Measurements from ENCODE around the gene MOB4.
A peak's percentile ranks its signal among the peaks of the same experiment; 100 is the strongest.
"Not testable (repeated sequence)": the region's sequence is repeated elsewhere in the genome, so short reads cannot be mapped to it uniquely, and the experiment has no call there.

The MOB4 gene

GRCh38 chr2:197515739-197516392 is at the start of gene MOB4:
MOB4 (plus strand) TSS chr2:197516066; CDS start chr2:197516087, 21 bp downstream.
- peak; percentile 94 for DNase-seq (ENCODE audit: low spot score)

- DNase-seq (ENCODE audit: low spot score): no peak
Observed at GRCh38 chr2:197472166-197472565, 43.7 kb upstream of the MOB4 start.

DNA sequence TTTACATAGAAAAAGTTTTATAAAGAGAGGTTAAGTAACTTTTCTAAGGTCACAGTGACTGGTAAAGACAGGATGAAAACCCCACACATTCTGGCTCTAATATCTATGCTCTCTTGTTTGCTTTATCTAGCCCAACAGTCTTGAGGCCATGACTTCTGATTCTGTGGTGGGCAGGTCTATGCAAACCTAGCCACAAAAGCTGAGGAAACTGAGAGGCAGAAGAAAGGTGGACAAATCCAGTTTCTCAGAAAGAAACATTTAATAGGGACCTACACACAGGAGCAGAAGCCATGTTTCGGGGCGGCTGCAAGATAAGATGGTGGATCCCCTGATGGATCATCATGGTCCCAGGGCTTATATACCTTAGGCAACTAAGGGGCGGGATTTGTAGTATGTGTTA is 38.1 kb upstream of the MOB4 start:
- DNase-seq (ENCODE audit: low spot score): peak; percentile 61

DNA sequence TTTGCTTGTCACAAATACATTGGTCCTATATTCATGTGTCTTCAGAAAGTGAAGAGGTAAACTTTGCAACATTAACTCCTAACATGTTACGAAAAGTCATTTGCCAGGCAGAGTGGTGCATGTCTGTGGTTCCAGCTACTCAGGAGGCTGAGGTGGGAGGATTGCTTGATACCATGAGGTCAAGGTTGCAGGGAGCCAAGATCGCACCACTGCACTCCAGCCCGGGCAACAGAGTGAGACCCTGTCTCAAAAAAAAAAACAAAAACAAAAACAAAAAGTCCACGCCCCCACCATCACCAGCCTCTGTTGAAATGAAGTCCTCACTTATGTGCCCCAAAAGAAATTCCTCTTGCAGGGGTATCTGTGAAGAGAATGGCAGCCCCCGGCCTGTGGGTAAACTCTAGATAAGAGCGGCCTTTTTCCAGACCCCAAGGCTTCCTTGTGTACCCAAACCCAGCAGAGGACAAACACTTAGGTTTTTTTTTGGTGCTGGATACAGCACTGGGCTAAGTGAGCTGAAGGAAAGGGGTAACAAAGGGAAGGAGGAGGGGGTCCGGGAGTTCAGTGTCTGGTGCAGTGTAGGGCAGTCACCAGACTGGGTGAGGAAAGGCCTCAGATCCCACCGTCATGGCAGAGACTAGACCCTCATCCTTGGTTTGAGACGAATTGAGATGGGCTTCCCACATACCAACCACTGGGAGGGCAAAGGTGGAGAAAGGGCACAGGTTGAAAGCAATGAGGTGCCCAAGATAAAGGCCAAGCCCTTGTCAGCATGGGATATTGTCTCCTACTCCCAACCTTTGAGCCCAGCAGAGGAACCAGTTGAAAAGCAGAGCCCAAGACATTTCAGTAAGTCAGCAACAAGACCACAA is 35.5 kb upstream of the MOB4 start:
- no peak for DNase-seq (ENCODE audit: low spot score)

GRCh38 chr2:197484248-197484647 is 31.6 kb upstream of the MOB4 start:
- DNase-seq (ENCODE audit: low spot score): not testable (repeated sequence)

GRCh38 chr2:197486175-197486574 is 29.7 kb upstream of the MOB4 start:
- DNase-seq (ENCODE audit: low spot score): no peak

DNA sequence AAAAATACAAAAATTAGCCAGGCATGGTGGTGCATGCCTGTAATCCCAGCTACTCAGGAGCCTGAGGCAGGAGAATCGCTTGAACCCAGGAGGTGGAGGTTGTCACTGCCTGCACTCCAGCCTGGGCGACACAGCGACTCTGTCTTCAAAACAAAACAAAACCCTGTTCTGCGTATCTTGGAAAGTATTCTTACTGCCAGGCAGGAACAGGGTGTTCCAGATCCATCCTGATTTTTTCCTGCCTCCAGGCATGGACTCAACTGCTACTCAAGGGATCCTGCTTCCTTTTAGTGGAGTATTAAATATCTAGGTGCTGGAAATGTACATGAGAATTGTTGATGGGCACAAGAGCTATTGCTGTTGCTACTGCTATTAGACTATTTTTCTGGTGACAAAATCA is 28.5 kb upstream of the MOB4 start:
- DNase-seq (ENCODE audit: low spot score): no peak

GRCh38 chr2:197495433-197496134 is 20.3 kb upstream of the MOB4 start:
- no peak for DNase-seq (ENCODE audit: low spot score)

GRCh38 chr2:197496695-197497094 is 19.2 kb upstream of the MOB4 start:
- peak; percentile 32 for DNase-seq (ENCODE audit: low spot score)

DNA sequence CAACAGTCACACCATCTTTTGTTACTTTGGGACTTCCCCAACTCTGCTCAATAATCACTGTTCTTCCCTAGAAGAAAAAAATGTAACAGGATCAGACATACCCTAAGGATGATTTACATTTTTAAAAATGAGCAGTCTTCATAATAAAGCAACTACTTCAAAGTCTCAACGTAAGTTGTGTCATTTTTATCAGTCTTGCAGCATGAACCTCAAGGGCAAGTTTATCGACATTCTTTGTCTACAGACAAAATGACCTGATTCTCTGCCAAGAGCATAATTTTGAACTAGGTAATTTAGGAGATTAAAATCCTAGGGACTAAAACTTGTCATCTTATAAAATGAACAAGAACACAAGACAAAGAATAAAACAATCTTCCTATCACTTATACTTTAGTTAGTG is 18.5 kb upstream of the MOB4 start:
- DNase-seq (ENCODE audit: low spot score): peak; percentile 48

GRCh38 chr2:197498235-197498936 is 17.5 kb upstream of the MOB4 start:
- DNase-seq (ENCODE audit: low spot score): peak; percentile 63

DNA sequence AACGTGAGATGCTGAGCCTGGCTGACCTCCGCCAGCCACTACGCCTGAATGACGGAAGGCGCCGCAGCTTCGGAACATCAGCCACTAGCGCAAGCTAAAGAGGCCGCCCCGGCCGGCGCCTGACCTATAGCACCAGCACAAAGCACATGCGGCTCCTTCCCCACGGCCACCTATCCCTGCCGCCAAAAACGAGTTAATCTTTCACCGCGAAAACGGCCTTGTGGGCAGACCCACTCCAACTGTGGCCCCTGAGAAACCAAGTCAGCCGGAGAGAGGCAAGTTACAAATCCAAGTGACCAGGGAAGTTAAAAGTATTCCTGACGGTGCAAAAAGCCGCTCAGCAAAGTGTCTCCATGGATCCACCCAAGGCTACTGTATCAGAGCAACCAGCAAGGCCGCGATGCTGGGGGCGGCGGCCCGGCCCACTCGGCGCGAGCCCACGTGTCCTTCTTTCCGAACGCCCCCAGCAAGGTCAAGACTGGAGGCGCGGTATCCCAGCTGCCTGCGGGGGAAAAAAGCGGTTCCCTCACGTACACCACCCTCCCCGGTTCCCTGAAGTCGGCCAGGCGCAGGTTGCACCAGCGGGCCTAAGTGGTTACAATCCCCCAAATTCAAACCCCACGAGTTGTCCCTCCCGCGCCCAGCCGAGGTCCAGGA is 16.8 kb upstream of the MOB4 start:
- peak; percentile 66 for DNase-seq (ENCODE audit: low spot score)

GRCh38 chr2:197499594-197500502 is 16.0 kb upstream of the MOB4 start, which contains the start of the genes HSPD1 and HSPE1:
HSPD1 (minus strand) TSS chr2:197499840; CDS start chr2:197498848, 992 bp downstream.
HSPE1 (plus strand) TSS chr2:197500379; CDS start chr2:197500437, 58 bp downstream.
- peak; percentile 97 for DNase-seq (ENCODE audit: low spot score)

- DNase-seq (ENCODE audit: low spot score): peak; percentile 58
Observed at GRCh38 chr2:197500503-197501131, 15.2 kb upstream of the MOB4 start.

- no peak for DNase-seq (ENCODE audit: low spot score)
Observed at GRCh38 chr2:197502201-197502600, 13.7 kb upstream of the MOB4 start.

DNA sequence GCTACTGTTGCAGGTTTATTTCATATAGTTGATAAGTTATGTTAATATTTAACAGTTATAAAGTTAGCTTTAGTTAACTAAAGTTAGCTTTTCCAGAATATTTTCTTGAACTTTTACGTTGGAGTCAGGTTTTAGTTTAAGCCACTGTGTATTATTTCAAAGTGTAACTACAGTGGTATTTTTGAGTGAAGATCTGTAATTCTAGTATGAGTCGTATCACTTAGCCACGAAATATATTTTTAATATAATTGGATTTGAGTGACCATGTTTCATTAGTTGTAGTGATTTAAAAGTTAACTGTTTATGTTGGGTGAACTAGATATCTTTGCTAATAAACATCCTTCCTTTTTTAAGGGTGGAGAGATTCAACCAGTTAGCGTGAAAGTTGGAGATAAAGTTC is 13.2 kb upstream of the MOB4 start:
- DNase-seq (ENCODE audit: low spot score): no peak

DNA sequence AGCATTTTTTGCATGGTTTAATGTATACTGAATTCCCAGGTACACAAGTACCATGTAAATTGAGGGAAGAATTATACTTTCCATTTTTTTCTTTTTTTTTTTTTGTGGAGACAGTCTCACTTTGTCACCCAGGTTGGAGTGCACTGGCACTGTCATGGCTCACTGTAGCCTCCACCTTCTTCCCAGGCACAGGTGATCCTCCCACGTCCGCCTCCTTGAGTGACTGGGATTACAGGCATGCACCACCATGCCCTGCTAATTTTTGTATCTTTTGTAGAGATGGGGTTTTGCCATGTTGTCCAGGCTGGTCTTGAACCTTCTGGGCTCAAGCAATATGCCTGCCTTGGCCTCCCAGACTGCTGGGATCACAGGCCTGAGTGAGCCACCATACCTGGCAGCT is 11.9 kb upstream of the MOB4 start:
- DNase-seq (ENCODE audit: low spot score): no peak

DNA sequence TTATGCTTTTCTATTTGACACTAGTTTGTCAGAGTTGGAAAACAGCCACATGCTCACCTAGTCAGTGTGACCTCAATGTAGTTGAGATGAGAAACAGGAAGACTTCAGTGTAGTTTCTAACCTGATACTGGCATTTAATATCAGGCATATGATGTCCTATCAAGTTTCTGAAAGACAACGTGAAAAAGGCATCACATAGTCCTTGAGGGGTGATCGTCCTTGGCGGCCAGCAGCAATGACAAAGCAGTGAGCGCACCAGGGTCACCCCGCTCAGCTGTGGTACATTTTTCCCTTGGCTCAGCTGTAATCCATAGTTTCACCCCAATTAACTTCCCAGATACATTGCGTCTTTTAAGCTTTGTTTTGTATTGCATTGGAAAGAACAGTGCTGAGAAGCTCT is 11.4 kb upstream of the MOB4 start:
- no peak for DNase-seq (ENCODE audit: low spot score)

GRCh38 chr2:197506658-197507057 is 9.2 kb upstream of the MOB4 start:
- DNase-seq (ENCODE audit: low spot score): no peak

- peak; percentile 71 for DNase-seq (ENCODE audit: low spot score)
Observed at GRCh38 chr2:197513915-197514314, 2.0 kb upstream of the MOB4 start.

Data from hematopoietic multipotent progenitor cell treated with erythropoietin and hydrocortisone succinate and interleukin-3 and kit ligand, for 17 days (in vitro differentiated cells).